GM12865 (cell line): ENCODE results near the gene CUL3.

Experiments
- DNase-seq: peaks from one replicate; pipeline ENCODE4 v3.0.0; 2010; ENCODE audit warnings: low read depth
- H3K4me3 ChIP-seq: 2 replicates; pipeline ENCODE4 v1.5.1; 2011; ENCODE audit warnings: mild to moderate bottlenecking, low read depth, low read length, control low read depth
- CTCF ChIP-seq: IDR thresholded peaks from 2 replicates; pipeline ENCODE4 v1.5.1; 2011; ENCODE audit warnings: low read length, control low read depth, low read depth, inconsistent platforms; ENCODE audit not compliant: insufficient read depth; ENCODE audit errors: missing control alignments

Gene CUL3

GRCh38 chr2:224545884-224546644, 39.1 kb downstream of the CUL3 start:
- no peak for TF ChIP-seq CTCF
- DNase-seq = peak; percentile 21
- H3K4me3 ChIP-seq = no peak overlapping the region

- no peak for TF ChIP-seq CTCF
- DNase-seq = no peak
- H3K4me3 ChIP-seq = no peak overlapping the region
Measured at GRCh38 chr2:224543939-224544338, 41.2 kb downstream of the CUL3 start.

- no peak for DNase-seq
- TF ChIP-seq CTCF = no peak
Measured at GRCh38 chr2:224538561-224539138, 46.5 kb downstream of the CUL3 start.

GRCh38 chr2:224532931-224533330, 52.2 kb downstream of the CUL3 start:
- peak; percentile 48 for DNase-seq
- TF ChIP-seq CTCF = no peak

More at GRCh38 chr2:224538561-224539138, 46.5 kb downstream of the CUL3 start:
- no peak overlapping the region for H3K4me3 ChIP-seq

GRCh38 chr2:224532441-224532840, 52.7 kb downstream of the CUL3 start:
- no peak for TF ChIP-seq CTCF
- H3K4me3 ChIP-seq = no peak overlapping the region
- no peak for DNase-seq

More at GRCh38 chr2:224532931-224533330, 52.2 kb downstream of the CUL3 start:
- H3K4me3 ChIP-seq = no peak overlapping the region

GRCh38 chr2:224528171-224528570, 57.0 kb downstream of the CUL3 start:
- DNase-seq = no peak
- H3K4me3 ChIP-seq = no peak overlapping the region
- no peak for TF ChIP-seq CTCF
